G401 (cell line): ENCODE results near the gene SLTM. TPM values are rescaled to one million over a fixed set of nuclear protein-coding genes. Genes with fewer than 3 reads are reported as not detected.
"Not testable (repeated sequence)": the region's sequence is repeated elsewhere in the genome, so short reads cannot be mapped to it uniquely, and the experiment has no call there.

ENCODE experiments used
- DNase-seq: peaks from one replicate; pipeline ENCODE4 v3.0.0-alpha.2; 2015; ENCODE audit warnings: low spot score
- in situ Hi-C: cut with HindIII; loops from 2 replicates; pipeline ENCODE4 v1.10.0; 2016; ENCODE audit warnings: low sequenced_read_pairs, mixed read lengths
- total RNA-seq: library from RNA; depleted of rRNA; stranded (reverse); fragments of >200 nt; shearing (Covaris generic); gene quantifications from 2 replicates; pipeline ENCODE4 v1.2.3, GENCODE V29; 2014

Gene SLTM
- total RNA-seq, 1 experiment from 2014 or later = 30.7 TPM

DNA sequence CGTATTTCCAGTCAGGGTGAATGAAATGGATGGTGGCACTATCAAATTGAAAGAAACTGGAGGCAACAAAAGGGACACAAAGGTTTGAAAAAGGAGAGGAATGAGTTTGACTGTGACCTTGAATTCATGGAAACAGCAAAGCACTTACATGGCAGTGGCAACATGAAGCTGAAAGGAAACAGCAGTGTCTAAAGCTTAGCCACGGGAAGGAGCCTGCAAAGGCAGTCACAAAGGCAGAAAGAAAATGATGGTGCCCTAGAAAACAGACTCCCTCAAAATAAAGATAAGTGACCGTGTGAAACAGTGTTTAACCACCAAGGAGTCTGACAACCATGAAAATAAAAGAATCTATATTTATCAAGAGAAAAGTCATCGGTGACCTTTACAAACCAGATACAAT lies 51.2 kb downstream of the SLTM start:
- no peak for DNase-seq
- in situ Hi-C loops = no loop called here

DNA sequence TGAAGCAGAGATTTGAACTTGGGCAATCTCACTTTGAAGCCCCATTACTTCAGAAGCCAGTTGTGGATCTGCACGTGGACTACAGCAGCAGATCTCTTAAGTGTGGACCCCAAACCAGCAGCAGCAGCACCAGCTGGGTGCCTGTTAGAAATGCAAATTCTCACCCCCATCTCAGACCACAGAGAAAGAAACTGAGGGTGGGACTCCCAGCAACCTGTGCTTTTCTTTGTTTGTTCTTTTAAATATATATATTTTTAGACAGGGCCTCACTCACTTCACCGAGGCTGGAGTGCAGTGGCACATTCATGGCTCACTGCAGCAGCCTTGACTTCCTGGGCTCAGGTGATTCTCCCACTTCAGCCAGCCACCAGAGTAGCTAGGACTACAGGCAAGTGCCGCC lies 53.2 kb downstream of the SLTM start:
- in situ Hi-C loops = no loop called here
- DNase-seq = no peak

DNA sequence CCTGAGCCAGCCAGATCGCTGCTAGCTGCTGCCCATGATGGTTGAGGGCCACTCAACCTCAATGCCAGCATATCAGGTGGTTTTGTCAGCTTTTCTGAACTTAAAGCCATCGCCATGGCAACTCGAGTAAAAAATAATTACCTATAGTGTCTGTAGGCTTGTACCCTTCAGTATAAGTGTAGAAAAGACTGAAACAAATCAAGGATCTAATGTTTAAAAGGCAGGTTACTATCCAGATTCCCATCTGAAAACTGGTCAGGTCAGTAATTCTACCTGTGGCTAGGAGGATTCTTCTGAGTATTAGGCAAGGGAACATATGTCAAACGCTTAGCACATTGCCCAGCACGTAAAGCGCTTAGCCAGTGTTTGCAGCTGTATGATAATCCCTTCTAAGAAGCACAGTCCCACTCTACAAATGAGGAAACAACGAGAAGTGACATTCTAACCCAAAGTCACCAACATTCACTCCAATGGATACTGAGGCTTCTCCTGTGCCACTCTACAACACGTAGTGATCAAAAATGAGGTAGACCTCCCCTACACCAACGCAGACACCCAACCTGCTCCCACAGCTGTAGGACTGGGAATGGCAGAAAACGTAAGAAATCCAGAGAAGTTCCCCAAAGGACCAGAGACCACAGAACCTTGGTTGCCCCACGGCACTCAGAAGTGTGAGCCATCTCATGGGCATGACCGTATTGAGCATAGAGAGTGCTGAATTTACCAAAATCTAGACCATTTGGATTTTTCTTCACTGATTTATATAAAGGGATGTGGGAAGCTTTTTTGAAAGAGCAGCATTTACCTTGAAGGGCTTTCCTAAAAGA lies 55.3 kb downstream of the SLTM start:
- in situ Hi-C loops = no loop called here

DNA sequence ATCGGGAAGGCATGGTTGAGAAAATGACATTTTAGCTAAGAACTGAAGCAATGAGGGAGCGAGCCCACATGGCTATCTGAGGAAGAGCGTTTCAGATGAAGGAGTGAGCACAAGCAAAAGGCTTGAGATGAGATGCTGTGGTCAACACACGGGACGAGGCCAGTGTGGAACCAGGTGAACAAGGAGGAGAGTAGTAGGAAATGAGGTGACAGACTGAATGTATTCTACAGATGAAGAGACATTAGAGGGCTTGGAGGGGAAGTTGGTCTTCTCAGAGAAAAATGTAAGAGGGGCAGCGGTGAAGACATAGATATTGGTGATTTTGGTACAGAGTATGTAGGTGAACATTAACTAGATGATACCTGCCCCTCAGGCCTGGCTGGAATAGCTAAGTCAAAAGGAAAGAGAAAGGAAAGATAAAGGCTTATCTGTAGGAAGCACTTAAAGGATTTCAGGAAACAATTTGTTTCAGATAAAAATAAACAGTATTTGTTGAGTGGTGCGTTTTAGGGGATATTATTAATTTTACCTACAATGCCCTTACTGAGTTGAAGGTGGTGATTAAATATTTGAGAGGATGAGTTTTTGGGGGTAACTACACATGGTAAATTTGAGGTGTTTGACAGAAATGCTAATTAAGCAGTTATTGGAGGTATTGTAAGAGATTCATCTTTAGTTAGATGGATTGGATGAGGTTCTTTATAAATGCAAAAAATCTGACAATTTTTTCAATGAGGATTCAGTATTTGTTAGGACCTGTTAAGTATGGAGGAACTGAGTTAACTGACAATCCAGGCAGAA lies 57.0 kb downstream of the SLTM start:
- no peak for DNase-seq
- in situ Hi-C loops = no loop called here

More for the DNA sequence above, 55.3 kb downstream of the SLTM start:
- no peak for DNase-seq

DNA sequence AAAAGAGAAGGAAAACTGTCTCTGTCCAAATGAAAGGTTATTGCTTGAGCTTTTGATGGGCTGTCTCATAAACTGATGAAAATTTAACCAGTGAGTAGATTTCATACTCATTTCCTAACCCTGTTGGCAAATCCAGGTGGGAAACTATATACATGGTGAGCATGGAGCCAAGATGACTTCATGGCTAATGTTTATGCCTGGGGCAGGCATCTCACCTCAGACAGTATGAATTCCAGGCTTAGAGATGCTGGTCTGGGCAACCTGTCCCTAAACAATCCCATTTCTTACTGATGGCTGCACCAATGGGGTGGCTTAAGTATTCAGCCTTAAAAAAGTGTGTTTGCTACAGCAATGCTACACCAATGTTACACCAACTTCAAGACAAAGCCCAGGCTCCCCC lies 58.1 kb downstream of the SLTM start:
- no peak for DNase-seq
- in situ Hi-C loops = no loop called here

DNA sequence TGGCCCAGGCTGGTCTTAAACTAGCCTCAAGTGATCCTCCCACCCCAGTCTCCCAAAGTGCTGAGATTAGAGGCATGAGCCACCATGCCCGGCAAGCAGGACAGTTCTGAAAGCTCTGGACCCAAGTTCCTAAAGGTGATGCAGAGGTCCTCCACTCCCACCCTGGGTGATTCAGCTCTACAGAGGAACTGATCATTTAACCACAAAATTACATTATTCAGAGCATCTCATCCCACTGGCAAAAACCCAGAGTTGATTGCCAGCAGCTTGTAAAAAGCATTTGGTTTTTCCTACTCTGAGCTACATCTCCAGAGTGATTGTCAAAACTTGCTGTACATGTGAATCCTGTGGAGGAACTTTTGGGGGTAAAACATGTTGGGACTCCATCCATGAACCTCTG lies 60.2 kb downstream of the SLTM start:
- in situ Hi-C loops = no loop called here
- no peak for DNase-seq

DNA sequence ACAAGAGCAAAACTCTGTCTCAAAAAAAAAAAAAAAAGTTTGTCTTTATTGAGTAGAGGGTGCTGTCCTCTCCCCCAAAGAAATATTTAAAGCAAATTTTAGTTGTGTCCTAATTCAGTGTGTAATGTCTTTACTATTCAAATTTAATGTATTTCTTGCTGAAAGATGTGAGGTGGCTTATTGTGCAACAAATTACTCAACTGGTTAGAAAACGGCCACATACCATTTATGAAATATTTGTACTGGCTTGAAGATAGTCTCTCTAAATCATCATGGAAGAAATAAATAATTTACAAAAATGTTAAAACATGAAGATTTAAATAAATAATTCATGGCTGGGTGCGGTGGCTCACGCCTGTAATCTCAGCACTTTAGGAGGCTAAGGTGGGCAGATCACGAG lies 63.0 kb downstream of the SLTM start:
- in situ Hi-C loops = no loop called here
- DNase-seq = no peak

DNA sequence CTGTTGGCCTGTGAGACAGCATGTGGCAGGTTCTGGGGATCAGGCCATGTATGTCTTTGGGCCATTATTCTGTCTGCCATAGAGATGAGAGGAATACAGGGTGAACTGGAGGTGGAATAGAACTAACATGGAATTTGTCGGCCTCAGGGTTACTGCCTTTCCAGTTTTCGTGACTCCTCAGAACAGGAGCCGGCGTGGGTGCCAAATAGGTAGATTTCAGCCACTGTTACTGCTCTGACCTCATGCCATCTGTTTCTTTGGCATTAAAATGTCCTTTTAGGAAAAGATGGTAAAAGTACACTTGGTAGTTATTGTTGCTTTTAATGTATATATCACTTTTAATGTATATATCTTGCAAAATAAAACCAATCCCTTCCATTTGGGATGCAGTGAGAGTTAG lies 65.6 kb downstream of the SLTM start:
- in situ Hi-C loops = no loop called here
- DNase-seq = peak; percentile 80

DNA sequence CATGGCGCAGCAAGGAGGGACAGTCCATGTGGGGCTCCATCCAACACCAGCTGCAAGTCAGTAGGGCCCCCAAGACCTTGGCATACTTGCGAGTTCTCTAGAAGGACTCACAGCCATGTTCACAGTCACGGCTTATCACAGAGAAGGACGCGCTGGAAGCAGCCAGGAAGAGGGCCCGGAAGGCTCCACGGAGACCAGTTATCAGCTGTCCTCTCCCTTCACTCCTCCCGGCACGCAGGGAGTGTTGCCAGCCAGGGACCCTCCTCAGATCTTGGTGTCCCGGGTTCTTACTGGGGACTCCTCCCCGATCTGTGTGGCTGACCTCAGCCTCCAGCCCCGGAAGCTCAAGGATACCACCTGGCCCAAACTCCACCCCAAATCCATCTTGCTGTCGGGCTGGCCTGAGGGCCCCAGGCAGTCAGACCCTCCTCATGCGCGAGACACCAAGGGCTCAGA lies 68.0 kb downstream of the SLTM start:
- in situ Hi-C loops = no loop called here
- peak; percentile 52 for DNase-seq

DNA sequence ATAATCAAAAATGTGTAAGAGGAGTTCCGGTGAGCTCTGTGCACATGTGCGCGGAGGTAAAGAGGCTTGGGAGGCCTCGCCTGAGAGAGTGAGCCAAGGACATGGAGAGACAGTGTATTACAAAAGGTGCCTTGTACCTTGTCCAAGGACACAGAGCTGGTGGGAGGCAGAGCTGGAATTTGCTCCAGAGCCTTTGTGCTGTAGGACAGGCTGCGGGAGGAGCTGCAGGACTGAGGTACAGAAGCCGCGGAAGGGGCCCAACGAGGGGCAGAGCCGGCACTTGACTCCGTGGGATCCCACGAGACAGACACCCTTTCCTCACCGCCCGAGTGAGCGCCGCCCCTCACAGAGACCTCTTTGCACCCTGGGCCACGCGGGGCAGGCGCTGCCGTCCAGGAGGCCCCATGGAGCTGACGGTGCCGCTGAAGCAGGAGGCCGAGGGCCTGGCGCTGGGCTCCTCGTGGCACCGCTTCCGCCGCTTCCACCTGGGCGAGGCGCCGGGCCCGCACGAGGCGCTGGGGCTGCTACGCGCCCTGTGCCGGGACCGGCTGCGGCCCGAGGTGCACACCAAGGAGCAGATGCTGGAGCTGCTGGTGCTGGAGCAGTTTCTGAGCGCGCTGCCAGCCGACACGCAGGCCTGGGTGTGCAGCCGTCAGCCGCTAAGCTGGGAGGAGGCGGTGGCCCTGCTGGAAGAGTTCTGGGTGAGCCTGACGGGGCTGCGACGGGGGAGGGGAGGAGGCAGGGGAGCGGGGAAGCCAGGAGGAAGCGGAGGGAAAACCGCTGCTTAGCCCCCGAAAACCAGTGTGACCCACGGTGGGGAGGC lies 68.7 kb downstream of the SLTM start:
- DNase-seq = peak; percentile 75
- in situ Hi-C loops = no loop called here

DNA sequence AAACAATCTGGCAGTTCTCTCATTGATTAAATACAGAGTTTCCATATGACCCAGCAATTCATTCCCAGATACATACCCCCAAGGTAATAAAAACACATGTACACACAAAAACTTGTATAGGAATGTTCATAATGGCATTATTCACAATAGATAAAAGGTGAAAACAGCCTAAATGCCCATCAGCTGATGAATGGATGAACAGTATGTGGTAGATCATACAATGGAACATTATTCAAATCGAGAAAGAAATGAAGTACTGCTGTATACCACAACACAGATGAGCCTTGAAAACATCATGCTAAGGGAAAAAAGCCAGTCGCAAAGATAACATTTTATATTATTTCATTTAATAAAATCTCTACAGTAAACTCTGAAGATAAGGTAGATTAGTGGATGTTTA lies 71.2 kb downstream of the SLTM start:
- DNase-seq = no peak
- in situ Hi-C loops = no loop called here

DNA sequence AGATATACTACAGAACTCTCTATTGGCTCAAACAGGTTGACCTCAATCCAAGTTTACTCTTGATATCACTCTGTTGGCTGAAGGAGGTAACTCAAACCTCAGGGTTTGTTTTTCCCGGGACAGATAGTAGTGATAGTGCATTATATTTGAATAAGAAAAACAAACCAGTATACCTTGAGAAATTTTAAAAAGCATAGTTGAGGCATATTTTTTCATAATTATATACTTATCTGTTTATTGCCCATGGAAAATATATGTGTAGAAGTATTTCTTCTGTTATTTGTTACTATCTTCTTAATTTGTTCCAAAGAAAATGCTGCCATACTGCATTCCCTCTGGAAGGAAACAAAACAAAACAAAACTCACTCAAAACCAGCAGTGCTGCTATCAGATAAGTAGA lies 76.9 kb downstream of the SLTM start:
- in situ Hi-C loops = not testable (repeated sequence)

DNA sequence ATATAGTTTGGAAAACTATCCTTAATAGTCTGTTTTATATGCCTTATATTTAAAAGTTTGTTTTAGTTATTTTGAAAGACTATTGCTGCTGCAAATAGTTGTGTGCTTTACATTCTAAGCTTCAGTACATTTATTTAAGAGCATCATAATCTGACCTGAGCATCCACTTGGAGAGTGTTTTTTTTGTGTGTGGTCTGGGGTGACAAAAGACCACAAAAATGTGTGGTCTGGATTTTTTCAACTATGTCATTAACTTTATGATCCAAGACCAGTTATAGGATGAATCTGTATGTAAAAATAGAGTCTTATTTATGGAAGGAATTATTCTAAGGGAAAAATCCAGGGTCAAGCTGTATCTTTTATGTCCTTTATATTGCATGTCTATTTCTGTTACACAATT lies 77.4 kb downstream of the SLTM start:
- in situ Hi-C loops = no loop called here
- DNase-seq = no peak

More for the DNA sequence above, 76.9 kb downstream of the SLTM start:
- not testable (repeated sequence) for DNase-seq

DNA sequence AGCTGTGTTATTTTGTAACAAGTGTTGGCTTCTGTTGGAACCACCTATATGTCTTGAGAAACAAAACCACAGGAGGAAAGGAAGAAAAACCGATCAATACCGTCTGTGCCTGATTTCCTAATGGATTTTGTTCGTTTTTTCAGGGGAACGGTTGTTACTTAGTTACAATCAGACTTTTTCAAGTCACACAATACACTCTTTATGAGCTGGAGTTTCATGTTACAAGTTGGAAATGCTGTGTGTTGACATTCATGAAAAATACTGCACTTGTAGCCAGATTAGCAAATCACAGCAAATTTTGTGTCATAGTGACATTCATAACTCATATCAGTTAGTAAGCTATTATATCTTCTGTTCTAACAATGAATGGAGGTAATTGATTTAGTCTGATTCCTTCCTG lies 78.9 kb downstream of the SLTM start:
- DNase-seq = no peak
- in situ Hi-C loops = no loop called here

DNA sequence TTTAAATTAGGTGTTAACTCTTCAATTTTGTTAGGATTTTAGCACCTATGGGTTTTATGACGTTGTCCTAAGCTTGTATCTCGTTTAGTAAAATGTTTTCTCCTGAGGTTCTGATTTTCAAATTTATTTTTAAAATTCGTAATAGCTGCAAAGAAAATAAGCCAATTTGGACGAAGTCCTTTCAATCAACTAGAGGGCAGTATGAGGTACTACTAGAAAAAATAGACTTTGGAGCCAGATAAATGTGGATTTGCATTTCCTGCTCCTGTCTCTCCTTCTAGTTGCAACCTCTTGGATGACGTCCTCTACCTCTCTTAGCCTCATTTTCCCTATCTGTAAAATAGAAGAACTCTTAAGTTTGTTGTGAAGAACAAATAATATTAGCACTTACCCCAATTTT lies 81.1 kb downstream of the SLTM start:
- in situ Hi-C loops = no loop called here
- no peak for DNase-seq

DNA sequence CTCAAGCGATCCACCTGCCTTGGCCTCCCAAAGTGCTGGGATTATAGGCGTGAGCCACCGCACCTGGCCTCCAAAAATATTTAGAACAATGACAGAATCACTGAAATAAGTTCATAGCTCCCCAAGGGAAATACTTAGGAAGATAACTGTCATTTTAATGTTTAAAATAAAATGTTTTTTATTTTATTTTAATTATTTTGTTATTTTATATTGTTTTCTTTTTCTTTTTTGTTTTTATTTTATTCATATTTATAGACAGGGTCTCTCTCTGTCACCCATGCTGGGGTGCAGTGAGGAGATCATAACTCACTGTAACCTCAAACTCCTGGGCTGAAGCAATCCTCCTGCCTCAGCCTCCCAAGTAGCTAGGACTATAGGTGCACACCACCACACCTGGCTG lies 82.3 kb downstream of the SLTM start:
- in situ Hi-C loops, DNase-seq: not testable (repeated sequence)

DNA sequence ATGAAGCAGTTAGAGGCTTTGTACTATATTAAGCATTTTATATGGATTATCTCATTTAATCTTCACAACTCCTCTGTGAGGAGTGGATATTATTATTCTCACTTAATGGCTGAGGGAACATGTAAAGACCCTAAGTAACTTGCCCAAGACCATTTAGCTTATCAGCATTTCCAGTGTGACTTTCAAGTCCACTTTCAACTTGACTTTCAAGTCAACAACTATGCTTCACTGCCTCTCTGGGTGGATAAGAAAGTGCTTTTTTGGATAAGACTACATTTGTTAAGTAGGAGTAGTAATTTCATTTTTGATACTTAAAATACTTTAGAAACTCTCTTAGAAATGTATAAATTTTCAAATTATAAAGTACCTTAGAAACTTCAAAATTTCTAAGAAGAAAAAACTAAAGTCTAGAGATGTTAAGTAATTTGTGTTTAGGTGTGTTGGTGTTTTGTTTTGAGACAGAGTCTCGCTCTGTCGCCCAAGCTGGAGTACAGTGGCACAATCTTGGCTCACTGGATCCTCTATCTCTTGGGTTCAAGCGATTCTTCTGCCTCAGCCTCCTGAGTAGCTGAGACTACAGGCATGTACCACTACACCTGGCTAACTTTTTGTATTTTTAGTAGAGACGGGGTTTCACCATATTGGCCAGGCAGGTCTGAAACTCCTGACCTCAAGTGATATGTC lies 90.6 kb downstream of the SLTM start:
- no peak for DNase-seq
- in situ Hi-C loops = no loop called here

DNA sequence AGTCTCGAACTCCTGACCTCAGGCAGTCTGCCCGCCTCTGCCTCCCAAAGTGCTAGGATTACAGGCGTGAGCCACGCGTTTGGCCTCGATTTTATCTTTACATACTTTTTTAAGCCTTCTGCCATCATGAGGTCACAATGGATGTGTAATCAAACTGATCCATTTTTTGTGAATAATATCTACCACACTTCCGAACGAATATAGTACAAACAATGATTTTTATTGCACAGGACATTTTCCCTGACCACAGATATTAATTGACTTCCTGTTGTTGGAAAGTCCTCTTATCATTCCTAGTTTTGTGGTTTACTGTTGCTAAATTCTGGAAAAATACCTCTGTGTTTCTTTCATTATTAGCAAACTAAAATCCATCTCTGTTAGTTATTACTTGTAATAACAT lies 93.4 kb downstream of the SLTM start:
- DNase-seq = no peak
- in situ Hi-C loops = no loop called here

DNA sequence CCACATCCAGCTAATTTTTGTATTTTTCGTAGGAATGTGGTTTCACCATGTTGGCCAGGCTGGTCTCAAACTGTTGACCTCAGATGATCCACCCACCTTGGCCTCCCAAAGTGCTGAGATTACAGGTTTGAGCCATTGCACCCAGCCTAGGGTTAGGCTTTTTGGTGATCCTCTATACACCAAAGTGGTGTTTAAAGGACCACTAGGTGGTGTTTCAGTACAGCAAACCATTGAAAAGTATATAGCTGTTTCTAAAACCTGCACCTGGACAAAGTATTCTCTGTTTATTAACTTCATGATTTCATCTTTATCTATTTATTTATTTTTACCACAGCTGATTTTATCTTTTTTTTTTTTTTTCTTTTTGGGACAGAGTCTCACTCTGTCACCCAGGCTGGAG lies 94.0 kb downstream of the SLTM start:
- in situ Hi-C loops = no loop called here

More for the DNA sequence above, 94.0 kb downstream of the SLTM start:
- no peak for DNase-seq
